Measurements from ENCODE around the gene MEGF11. TPM values are rescaled to one million over a fixed set of nuclear protein-coding genes. Genes with fewer than 3 reads are reported as not detected.

MEGF11 gene
- total RNA-seq, 1 experiment from 2014 or later: 2.3 TPM

GRCh38 chr15:65877749-65878148, 375.8 kb downstream of the MEGF11 start:
- Histone ChIP-seq H3K79me2 (ENCODE audit: insufficient read depth, low read length) (peaks cover 66% of the 10 kb centered on the region), H3K36me3 (ENCODE audit: control insufficient read depth in 1 of 2, insufficient read depth in 2 of 2, low read length in 2 of 2) (peaks cover 38 to 45% of the 10 kb centered on the region in 2 experiments), H4K20me1 (ENCODE audit: insufficient read depth) (peaks cover 8% of the 10 kb centered on the region; the same call in 1 of the 2 replicates), H3K4me3 (replicated peaks in 1 of 2; ENCODE audit: low read depth in 1 of 2, low read length in 2 of 2) (no peak overlapping the region), H3K27me3 (ENCODE audit: insufficient read depth, low read length) (no peaks in the 10 kb centered on the region), H3K27ac (ENCODE audit: low read depth, low read length) (no peak overlapping the region), H2AFZ (ENCODE audit: low read depth, low read length, poor library complexity, severe bottlenecking) (no peak overlapping the region), H3K9ac (ENCODE audit: low read length) (no peak overlapping the region), H3K4me2 (ENCODE audit: low read length) (no peak overlapping the region), H3K9me3 (ENCODE audit: control insufficient read depth in 1 of 2, insufficient read depth in 1 of 2, low read depth in 1 of 2, low read length in 2 of 2) (no peaks in the 10 kb centered on the region), H3K9me2 (ENCODE audit: insufficient read depth) (no peaks in the 10 kb centered on the region), H3K4me1 (ENCODE audit: control insufficient read depth in 1 of 2, insufficient read depth in 2 of 2, low read length in 2 of 2) (peaks cover 0 to 1% of the 10 kb centered on the region in 2 experiments; a peak in 2 of 4 replicates)
- ChIA-PET CTCF (interaction anchor here (1.1 kb wide), 1 partner anchor 21 kb away, joined by 3 read pairs; no protein-coding TSS in a partner anchor), POLR2A (no interaction called here), RAD21 (ENCODE audit: low non-redundant PET in 1 of 2, low total read pairs in 2 of 2, uncharacterized antibody in 2 of 2, unreplicated experiment in 2 of 2) (no interaction called here)
- ATAC-seq: no peak
- intact Hi-C loops (cut with micrococcal nuclease): no loop called here
- TF ChIP-seq FOSL1 (IDR thresholded peaks at IDR 0.05; ENCODE audit: low read depth) (no peak), CEBPB (IDR thresholded peaks at IDR 0.05; ENCODE audit: low read depth) (no peak), ZBTB33 (IDR thresholded peaks at IDR 0.05; ENCODE audit: extremely low read depth, insufficient replicate concordance, low read length) (no peak), SRF (IDR thresholded peaks at IDR 0.05; ENCODE audit: low read depth) (no peak), EZH2 (IDR thresholded peaks at IDR 0.05) (no peak), ATF3 (IDR thresholded peaks at IDR 0.05) (no peak), JUND (IDR thresholded peaks at IDR 0.05) (no peak), MAX (IDR thresholded peaks at IDR 0.05) (no peak), RAD21 (IDR thresholded peaks at IDR 0.05; ENCODE audit: low read depth) (no peak), CTCF (IDR thresholded peaks at IDR 0.05 in 2 of 3, conservative IDR thresholded peaks at IDR 0.05 in 1 of 3; ENCODE audit: borderline replicate concordance in 1 of 3, insufficient read depth in 1 of 3, low read depth in 2 of 3, low read length in 2 of 3) (no peak), EGR1 (IDR thresholded peaks at IDR 0.05; ENCODE audit: low read depth) (no peak)
- no peak for DNase-seq (ENCODE audit: low read depth, low spot score)
- no TSS peak for BruUV-seq (replicated peaks)
